GM06990 (cell line): ENCODE measurements around the gene BUD13.

Experiments
- DNase-seq: peaks from one replicate; pipeline ENCODE4 v3.0.0-alpha.2; 2011; ENCODE audit not compliant: insufficient read length; ENCODE audit errors: extremely low read depth
- H3K27me3 ChIP-seq: replicated peaks from 2 replicates; pipeline ENCODE4 v1.6.0; 2011; ENCODE audit warnings: low read length; ENCODE audit not compliant: control insufficient read depth, insufficient read depth
- H3K36me3 ChIP-seq: 2 replicates; pipeline ENCODE4 v1.5.1; 2011; ENCODE audit warnings: low read length; ENCODE audit not compliant: control insufficient read depth, insufficient read depth
- H3K4me3 ChIP-seq: replicated peaks from 2 replicates; pipeline ENCODE4 v1.5.1; 2011; ENCODE audit warnings: low read depth, mild to moderate bottlenecking, control low read depth, low read length
- TF ChIP-seq, protein P1 (sequence below): IDR thresholded peaks from 2 replicates; pipeline ENCODE4 v1.5.1; 2011; ENCODE audit warnings: low read length, control low read depth, mild to moderate bottlenecking, inconsistent platforms; ENCODE audit not compliant: insufficient read depth, poor library complexity, severe bottlenecking

BUD13 gene

DNA sequence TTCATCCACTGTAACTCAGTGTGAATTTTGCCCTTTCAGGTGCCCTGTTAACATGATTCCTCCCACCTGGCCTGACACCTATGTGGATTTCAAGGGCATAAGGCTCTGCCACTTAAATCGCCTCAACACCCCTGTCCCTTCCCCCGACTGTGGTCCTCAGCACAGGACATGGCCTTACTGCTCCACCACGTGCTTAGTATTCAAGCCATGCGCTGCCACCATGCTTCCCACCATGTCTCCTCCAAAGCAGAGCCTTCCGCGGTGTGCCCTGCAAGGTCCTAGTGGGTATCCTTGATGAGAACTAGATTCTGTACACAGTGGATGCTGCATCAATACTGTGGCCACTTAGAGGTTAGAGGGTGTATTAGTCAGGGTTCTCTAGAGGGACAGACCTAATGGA is 51.9 kb downstream of the BUD13 start:
- Histone ChIP-seq H3K36me3 (no peaks in the 10 kb centered on the region), H3K4me3 (no peak overlapping the region), H3K27me3 (no peaks in the 10 kb centered on the region; the same call in 1 of the 2 replicates)
- no peak for DNase-seq
- TF ChIP-seq, protein P1, sequence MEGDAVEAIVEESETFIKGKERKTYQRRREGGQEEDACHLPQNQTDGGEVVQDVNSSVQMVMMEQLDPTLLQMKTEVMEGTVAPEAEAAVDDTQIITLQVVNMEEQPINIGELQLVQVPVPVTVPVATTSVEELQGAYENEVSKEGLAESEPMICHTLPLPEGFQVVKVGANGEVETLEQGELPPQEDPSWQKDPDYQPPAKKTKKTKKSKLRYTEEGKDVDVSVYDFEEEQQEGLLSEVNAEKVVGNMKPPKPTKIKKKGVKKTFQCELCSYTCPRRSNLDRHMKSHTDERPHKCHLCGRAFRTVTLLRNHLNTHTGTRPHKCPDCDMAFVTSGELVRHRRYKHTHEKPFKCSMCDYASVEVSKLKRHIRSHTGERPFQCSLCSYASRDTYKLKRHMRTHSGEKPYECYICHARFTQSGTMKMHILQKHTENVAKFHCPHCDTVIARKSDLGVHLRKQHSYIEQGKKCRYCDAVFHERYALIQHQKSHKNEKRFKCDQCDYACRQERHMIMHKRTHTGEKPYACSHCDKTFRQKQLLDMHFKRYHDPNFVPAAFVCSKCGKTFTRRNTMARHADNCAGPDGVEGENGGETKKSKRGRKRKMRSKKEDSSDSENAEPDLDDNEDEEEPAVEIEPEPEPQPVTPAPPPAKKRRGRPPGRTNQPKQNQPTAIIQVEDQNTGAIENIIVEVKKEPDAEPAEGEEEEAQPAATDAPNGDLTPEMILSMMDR: no peak

DNA sequence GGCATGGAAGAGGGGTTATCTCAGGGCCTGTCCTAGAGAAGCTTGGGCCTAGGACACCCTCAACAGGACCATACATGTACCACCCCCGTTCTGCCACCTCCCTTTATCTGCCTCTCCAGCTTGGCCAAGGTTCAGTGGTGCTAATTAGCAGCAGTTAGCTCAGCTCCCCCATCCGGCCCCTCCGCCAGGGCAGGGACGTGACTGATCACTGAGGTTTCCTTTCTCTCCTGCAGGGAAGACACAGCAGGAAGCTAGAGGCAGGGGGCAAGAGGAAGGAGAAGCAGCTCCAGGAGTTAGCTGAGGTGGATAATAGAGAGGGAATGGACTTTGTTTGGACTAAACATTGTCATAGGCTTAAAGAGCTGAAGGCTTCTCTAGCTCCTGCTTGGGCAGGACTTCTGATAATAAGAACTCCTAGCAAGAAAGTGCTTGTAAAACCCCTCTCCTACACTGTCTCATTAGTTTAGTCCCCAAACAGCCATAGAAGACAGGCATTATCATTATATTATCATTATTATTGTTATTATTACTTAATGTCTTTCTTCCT is 53.8 kb downstream of the BUD13 start:
- H3K27me3 ChIP-seq: no peaks in the 10 kb centered on the region; the same call in 1 of the 2 replicates
- H3K36me3 ChIP-seq: no peaks in the 10 kb centered on the region
- H3K4me3 ChIP-seq: no peak overlapping the region
- no peak for DNase-seq
- TF ChIP-seq, protein P1: no peak

GRCh38 chr11:116716621-116717020 is 56.2 kb downstream of the BUD13 start:
- Histone ChIP-seq H3K36me3 (no peaks in the 10 kb centered on the region), H3K27me3 (no peaks in the 10 kb centered on the region; the same call in 1 of the 2 replicates), H3K4me3 (no peak overlapping the region)
- TF ChIP-seq, protein P1: no peak
- DNase-seq: no peak

- no peak for DNase-seq
- Histone ChIP-seq H3K4me3 (no peak overlapping the region), H3K36me3 (no peaks in the 10 kb centered on the region), H3K27me3 (no peaks in the 10 kb centered on the region; the same call in 1 of the 2 replicates)
- TF ChIP-seq, protein P1: peak; percentile 23
These were observed 57.4 kb downstream of the BUD13 start for GRCh38 chr11:116715383-116715782.

GRCh38 chr11:116714902-116715301 is 57.9 kb downstream of the BUD13 start:
- no peak for DNase-seq
- TF ChIP-seq, protein P1: no peak
- Histone ChIP-seq H3K4me3 (no peak overlapping the region), H3K36me3 (no peaks in the 10 kb centered on the region), H3K27me3 (no peaks in the 10 kb centered on the region; the same call in 1 of the 2 replicates)

DNA sequence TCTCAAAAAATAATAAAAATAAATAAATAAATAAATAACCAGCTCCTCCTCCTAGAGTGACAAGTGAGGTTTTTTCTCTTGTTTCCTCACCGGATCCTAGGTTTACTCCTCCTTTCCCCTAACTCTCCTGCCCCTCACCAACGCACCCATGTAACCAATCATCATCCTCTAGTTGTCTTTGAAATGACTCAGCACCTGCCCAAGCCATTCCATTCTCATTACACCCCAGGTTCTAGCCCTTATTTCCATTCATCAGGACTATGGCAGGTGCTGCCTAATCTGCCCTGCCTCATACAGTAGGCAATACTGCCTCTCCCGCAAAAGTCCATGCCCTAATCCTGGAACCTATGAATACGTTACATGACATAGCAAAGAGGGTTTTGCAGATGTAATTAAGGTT is 60.4 kb downstream of the BUD13 start:
- H3K4me3 ChIP-seq: no peak overlapping the region
- no peaks in the 10 kb centered on the region; the same call in 1 of the 2 replicates for H3K27me3 ChIP-seq
- no peak for DNase-seq
- H3K36me3 ChIP-seq: no peaks in the 10 kb centered on the region
- TF ChIP-seq, protein P1: no peak
